ENCODE measurements around the gene NACC1.

- TF ChIP-seq CTCF (conservative IDR thresholded peaks at IDR 0.05) (no peak), ZFX (IDR thresholded peaks at IDR 0.05) (no peak)
These were observed 23.2 kb upstream of the NACC1 start for GRCh38 chr19:13094771-13095392.
